Measurements from ENCODE around the gene CIRBP. TPM values are rescaled to one million over a fixed set of nuclear protein-coding genes. Genes with fewer than 3 reads are reported as not detected.

The CIRBP gene
- polyA plus RNA-seq, 1 of the 3 experiments (the other 2 are of a cell fraction) = 762 TPM

GRCh38 chr19:1229056-1229923, 39.8 kb upstream of the CIRBP start:
- Histone ChIP-seq H3F3A (replicated peaks; ENCODE audit: insufficient read depth) (peaks cover 14% of the 10 kb centered on the region), H3K4me3 (ENCODE audit: low read depth in 2 of 2, low read length in 1 of 2) (no peak overlapping the region), H3K36me3 (replicated peaks in 1 of 2; ENCODE audit: control insufficient read depth in 1 of 2, insufficient read depth in 2 of 2, low read length in 1 of 2) (peaks cover 0 to 54% of the 10 kb centered on the region in 2 experiments), H4K20me1 (ENCODE audit: insufficient read depth) (peaks cover 17% of the 10 kb centered on the region), H3K4me1 (ENCODE audit: control insufficient read depth in 1 of 2, insufficient read depth in 2 of 2, low read depth in 1 of 2, low read length in 1 of 2) (no peaks in the 10 kb centered on the region), H3K27ac (ENCODE audit: low read depth in 2 of 2, low read length in 1 of 2) (no peak overlapping the region), H3K4me2 (no peak overlapping the region), H3K9me2 (no peaks in the 10 kb centered on the region), H3K9ac (no peak overlapping the region), H3K9me3 (no peaks in the 10 kb centered on the region), H3K79me2 (ENCODE audit: insufficient read depth) (no peaks in the 10 kb centered on the region), H2AFZ (ENCODE audit: low read depth) (no peak overlapping the region), H3K27me3 (ENCODE audit: insufficient read depth) (no peaks in the 10 kb centered on the region)
- WGBS (ENCODE audit: low lambda C conversion rate) = 98% methylated on average over 111 of the region's 158 CpGs
- CTCF ChIA-PET = interaction anchor here (1.0 to 2.3 kb wide), 4 partner anchors 11 to 50 kb away, joined by 3 to 5 read pairs (median 4); no protein-coding TSS in a partner anchor
- POLR2A ChIA-PET = interaction anchor here (1.1 kb wide), 1 partner anchor 41 kb away, joined by 3 read pairs; no protein-coding TSS in a partner anchor
- no peak for DNase-seq
- TF ChIP-seq TCF12 (IDR thresholded peaks at IDR 0.05) (no peak), USF2 (IDR thresholded peaks at IDR 0.05; ENCODE audit: borderline replicate concordance, low read depth, low read length) (no peak)

- Histone ChIP-seq H3K9ac (no peak overlapping the region), H3K27me3 (ENCODE audit: insufficient read depth) (no peaks in the 10 kb centered on the region), H3K79me2 (ENCODE audit: insufficient read depth) (no peaks in the 10 kb centered on the region), H3K4me3 (ENCODE audit: low read depth in 2 of 2, low read length in 1 of 2) (no peak overlapping the region), H3K4me1 (ENCODE audit: control insufficient read depth in 1 of 2, insufficient read depth in 2 of 2, low read depth in 1 of 2, low read length in 1 of 2) (no peaks in the 10 kb centered on the region), H4K20me1 (ENCODE audit: insufficient read depth) (peaks cover 12% of the 10 kb centered on the region), H3K9me2 (no peaks in the 10 kb centered on the region), H3K9me3 (no peaks in the 10 kb centered on the region), H2AFZ (ENCODE audit: low read depth) (no peak overlapping the region), H3K27ac (ENCODE audit: low read depth in 2 of 2, low read length in 1 of 2) (no peak overlapping the region), H3F3A (replicated peaks; ENCODE audit: insufficient read depth) (peaks cover 14% of the 10 kb centered on the region), H3K4me2 (no peak overlapping the region), H3K36me3 (replicated peaks in 1 of 2; ENCODE audit: control insufficient read depth in 1 of 2, insufficient read depth in 2 of 2, low read length in 1 of 2) (peaks cover 0 to 57% of the 10 kb centered on the region in 2 experiments)
- WGBS (ENCODE audit: low lambda C conversion rate) = 97% methylated on average over 20 of the region's 61 CpGs
- POLR2A ChIA-PET = no interaction called here
- no peak for DNase-seq
- CTCF ChIA-PET = interaction anchor here (1.4 kb wide), 1 partner anchor 50 kb away, joined by 3 read pairs; no protein-coding TSS in a partner anchor
- TF ChIP-seq FOXM1 (IDR thresholded peaks at IDR 0.05; ENCODE audit: low read depth) (no peak), CTCF (IDR thresholded peaks at IDR 0.05) (no peak), ZBTB33 (IDR thresholded peaks at IDR 0.05; ENCODE audit: borderline replicate concordance, low read depth) (no peak), JUND (IDR thresholded peaks at IDR 0.05) (no peak)
Observed at GRCh38 chr19:1229924-1230782, 39.0 kb upstream of the CIRBP start.
